Activated CD4-positive, alpha-beta T cell treated with anti-CD3 and anti-CD28 coated beads, Interleukin-10, Interleukin-2, amounts not matched to agents 100 ng/mL and 50 ng/mL, durations not matched to agents 16 hours and 8 hours (primary cell): ENCODE data around the gene SCCPDH.

Experiments
- DNase-seq: peaks from one replicate; pipeline ENCODE4 v3.0.0-alpha.2; 2020

The SCCPDH gene

DNA sequence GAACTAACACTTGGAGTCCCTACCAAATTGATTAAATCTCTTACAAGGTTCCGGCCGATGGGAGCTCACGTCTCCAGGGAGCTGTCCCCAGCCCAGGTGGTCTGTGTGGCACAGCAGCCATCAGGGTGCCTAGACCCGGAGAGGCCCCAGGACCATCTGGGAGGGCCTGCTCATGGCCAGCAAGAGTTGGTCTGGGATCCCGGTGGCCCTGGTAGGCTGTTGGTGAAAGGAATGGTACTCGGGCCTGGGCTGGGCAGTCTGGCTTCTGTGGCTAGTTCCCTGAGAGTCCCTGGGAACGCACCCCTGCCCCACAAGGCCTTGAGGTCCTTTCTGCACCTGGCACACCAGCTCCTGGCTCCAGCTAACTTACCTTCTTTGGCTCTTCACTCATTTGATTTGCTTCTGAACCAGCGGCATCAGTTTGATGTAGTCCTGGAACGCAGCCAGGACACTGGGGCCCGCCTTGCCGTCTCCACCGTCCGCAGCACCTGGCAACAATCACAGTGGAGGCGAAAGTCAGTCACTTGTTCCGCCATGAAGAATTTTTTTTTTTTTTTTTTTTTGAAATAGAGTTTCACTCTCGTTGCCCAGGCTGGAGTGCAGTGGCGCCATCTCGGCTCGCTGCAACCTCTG lies 62.5 kb downstream of the SCCPDH start:
- DNase-seq, result no peak

GRCh38 chr1:246787781-246788513 lies 63.7 kb downstream of the SCCPDH start:
- no peak for DNase-seq

- no peak for DNase-seq
These were observed 64.7 kb downstream of the SCCPDH start for GRCh38 chr1:246788895-246789338.

- no peak for DNase-seq
These were observed 65.5 kb downstream of the SCCPDH start for GRCh38 chr1:246789454-246790339.

DNA sequence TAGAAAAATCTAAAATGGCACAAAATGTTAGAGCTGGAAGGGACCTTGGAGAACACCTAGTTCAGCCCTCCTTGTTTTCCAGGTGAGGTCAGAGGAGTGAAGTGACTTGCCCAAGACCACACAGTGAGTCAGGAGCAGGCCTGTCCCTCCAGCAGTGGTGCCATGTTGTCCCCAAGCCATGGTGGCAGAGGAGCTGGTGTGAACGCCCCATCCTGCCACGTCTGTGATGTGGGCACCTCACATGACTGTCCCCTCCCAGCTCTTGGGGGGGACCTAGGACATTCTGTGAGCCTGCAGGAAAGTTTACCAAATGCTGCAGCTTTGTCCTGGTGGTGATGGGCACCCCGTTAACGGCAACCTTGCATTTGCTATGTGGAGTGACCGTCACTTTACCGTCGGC lies 66.2 kb downstream of the SCCPDH start:
- no peak for DNase-seq

DNA sequence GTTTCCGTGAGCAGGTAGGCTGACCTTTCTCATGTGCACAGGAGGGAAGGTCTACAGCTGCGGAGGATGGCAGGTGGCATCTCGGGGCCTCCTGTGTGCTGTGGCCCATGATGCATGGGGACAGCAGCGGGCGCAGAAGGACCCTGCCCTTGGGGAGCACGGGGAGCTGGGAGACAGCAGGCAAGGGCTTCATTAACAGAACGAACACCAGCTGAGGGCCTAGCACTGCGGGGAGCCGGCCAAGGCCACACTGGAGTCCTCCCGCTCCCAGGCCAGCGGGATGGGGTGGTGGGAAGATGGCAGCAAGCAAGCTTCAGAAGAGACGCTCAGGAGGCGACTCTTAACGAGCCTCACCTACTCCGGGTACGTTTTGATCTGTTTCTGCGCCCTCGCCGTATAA lies 66.6 kb downstream of the SCCPDH start:
- no peak for DNase-seq

DNA sequence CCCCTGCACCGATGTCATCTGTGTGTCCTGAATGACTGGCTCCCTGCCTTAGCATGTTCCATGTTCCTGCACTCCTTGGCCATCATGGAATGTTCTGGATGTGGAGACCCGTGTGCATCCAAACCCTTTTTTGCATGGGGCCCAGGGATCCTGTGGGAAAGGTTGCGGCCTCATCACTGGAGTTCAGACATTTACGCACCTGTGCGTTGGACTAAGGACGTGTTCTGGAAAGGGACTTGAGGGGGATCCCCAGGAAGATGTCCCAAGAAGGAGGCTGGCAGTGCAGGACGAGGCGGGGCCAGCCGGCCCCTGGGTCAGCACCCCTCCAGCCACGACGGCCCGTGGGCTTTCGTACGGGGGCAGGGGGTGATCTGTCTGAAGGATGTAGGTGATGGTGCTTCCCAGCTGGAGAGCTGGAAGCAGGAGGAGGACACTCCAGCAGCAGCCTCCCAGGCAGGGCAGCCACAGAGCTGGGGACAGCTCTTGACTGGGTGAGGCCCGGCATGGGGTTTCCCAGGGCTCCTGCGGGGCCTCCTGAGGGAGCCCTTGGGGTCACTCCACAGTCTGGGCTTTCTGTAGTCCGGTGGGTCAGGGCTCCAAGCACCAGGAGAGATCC lies 67.2 kb downstream of the SCCPDH start:
- DNase-seq, result no peak

DNA sequence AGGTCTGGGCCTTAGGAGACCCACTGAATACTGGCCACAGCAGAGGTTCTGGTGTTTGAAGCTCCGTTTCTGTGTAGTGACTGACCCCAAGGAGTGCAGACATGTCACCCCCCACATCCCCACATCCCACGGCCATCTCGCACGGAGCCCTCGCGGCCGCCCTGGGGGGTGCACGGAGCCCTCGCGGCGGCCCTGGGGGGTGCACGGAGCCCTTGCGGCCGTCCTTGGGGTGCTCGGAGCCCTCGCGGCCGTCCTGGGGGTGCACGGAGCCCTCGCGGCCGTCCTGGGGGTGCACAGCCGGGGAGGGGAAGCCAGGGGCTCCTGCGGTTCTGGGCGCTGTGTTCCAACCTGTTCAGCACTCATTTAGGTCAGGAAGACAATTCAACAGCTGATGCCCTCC lies 68.4 kb downstream of the SCCPDH start:
- no peak for DNase-seq

DNA sequence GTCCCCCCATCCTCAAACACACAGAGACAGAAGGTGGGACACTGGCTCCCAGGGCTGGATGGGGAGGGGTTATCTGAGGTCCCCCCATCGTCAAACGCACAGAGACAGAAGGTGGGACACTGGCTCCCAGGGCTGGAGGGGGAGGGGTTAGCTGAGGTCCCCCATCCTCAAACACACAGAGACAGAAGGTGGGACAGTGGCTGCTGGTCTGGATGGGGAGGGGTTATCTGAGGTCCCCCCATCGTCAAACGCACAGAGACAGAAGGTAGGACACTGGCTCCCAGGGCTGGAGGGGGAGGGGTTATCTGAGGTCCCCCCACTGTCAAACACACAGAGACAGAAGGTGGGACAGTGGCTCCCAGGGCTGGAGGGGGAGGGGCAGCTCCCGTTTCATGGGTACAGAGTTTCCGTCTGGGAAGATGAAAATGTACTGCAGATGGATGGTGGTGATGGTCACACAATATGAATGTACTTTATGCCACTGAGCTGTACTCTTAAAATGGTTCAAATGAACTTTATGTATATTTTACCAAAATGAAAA lies 69.2 kb downstream of the SCCPDH start:
- DNase-seq, result no peak

- DNase-seq, result no peak
These were observed 70.0 kb downstream of the SCCPDH start for GRCh38 chr1:246794048-246794827.

DNA sequence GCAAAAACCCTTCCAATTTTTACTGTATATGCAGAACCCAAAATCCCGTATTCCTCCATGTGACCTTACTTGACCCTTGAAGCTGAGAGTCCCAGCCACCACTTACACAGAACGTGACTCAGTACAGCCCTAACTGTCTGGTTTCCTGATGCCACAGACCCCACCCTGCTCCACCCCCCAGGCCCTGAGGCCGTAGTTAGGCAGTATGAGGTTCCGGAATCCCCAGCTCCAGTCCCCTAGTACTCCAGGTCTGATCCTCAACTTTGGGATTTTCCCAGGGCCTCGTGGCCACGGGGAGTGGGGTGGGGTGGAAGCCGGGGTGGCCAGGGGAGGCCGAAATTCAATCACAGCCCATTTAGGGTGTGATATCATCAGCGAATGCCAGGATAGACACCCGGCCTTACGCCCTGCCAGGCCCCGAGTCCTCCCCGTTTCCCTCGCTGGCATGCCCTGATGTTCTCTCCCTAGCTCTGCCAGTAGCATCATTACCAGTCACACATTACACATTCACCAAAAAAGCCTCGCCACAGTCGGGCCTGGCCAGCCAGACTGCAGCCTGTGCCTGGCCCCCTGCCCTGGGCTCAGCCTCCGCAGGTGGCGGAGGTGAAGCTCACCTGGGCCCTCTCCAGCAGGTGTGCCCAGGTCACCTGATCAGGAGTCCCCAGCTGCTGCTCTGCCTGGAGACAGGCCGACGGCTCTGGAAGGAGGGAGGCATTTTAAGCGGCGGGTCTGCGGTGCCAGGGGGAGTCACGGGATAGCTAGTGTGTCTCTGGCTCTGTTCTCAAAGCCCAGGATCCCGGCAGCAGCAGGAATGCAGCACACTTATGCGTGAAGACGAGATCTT lies 70.8 kb downstream of the SCCPDH start:
- DNase-seq, result no peak

GRCh38 chr1:246795906-246796694 lies 71.9 kb downstream of the SCCPDH start:
- DNase-seq, result no peak

DNA sequence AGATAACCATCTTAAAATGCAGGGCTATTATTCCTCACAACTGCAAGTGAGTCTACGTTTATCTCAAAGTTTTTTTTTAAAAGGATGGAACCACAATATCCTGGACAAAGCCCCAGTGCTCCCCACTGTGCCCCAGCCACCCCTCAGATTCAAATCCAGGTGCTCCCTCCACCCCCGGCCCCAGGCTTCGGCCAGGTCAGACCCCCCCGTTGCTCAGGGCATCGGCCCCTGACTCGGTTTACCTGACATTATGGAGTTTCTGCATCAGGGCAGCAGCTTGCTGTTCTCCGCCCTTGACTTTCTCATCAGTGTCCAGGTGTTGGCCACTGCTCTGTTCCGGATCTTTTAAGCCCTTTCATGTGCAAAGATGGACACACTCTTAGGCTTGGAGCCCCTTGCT lies 72.9 kb downstream of the SCCPDH start:
- DNase-seq, result no peak

GRCh38 chr1:246797597-246797996 lies 73.4 kb downstream of the SCCPDH start:
- DNase-seq, result no peak

DNA sequence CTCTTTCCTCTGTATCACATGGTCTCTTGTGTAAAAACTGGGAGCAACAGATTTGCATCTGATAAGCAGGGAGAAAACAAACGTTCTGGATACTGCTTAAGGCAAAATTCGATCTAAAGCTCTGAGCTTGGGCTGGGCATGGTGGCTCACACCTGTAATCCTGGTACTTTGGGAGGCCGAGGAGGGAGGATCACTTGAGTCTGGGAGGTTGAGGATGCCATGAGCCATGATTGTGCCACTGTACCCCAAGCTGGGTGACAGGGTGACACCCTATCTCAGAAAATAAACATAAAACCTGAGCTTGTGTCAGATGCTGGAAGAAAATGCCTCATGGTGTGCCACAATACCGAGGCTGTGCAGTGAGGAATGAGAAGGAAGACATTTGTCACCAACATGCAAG lies 73.9 kb downstream of the SCCPDH start:
- no peak for DNase-seq

- DNase-seq, result no peak
These were observed 74.6 kb downstream of the SCCPDH start for GRCh38 chr1:246798606-246799496.

GRCh38 chr1:246800356-246800755 lies 76.1 kb downstream of the SCCPDH start:
- no peak for DNase-seq

DNA sequence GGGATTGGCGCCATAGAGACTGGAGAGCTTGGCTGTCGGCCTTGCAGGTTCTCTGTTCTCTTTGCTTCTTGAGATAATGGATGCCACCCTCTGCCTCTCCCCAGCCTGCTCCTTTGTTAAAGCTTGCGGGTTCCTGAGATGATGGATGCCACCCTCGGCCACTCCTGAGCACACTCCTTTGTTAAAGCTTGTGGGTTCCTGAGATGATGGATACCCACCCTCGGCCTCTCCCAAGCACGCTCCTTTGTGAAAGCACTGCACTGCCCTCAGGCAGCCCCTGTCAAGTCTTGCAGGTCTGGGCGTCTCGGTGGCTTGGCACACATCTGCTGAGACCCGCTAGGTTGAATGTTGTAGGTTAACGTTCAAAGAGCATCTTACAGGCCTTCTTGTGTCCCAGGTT lies 76.5 kb downstream of the SCCPDH start:
- DNase-seq, result no peak
